GM19035 (cell line): ENCODE results near the gene EFCAB14.
"Not testable (repeated sequence)": the region's sequence is repeated elsewhere in the genome, so short reads cannot be mapped to it uniquely, and the experiment has no call there.

Experiments
- ATAC-seq: cut with Tn5 transposase; IDR thresholded peaks from one replicate; pipeline ENCODE4 v1.9.1; 2021; ENCODE audit not compliant: unreplicated experiment

EFCAB14 gene

DNA sequence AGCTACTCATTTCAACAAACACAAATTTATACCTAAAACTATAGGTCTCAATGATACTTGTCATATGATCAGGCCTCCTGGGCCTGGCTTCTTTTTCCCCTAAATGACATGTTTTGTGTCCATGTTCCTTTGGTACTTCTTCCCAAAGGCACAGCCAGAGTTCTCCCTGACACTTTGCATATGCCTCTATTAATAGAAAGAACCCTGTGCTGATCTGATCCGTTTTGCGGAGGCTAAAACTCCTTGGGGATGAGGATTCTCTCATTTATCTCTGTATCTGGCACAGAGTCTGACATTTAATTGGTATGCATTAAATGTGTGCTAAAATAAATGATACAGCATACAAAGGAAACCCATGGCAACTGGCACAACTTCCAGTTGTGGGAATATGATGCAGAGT lies 62.3 kb downstream of the EFCAB14 start:
- no peak for ATAC-seq

GRCh38 chr1:46655848-46656247 lies 63.1 kb downstream of the EFCAB14 start:
- no peak for ATAC-seq

GRCh38 chr1:46654698-46655097 lies 64.2 kb downstream of the EFCAB14 start:
- not testable (repeated sequence) for ATAC-seq

GRCh38 chr1:46654012-46654411 lies 64.9 kb downstream of the EFCAB14 start:
- no peak for ATAC-seq

- no peak for ATAC-seq
Observed at GRCh38 chr1:46653405-46653958, 65.4 kb downstream of the EFCAB14 start.

- no peak for ATAC-seq
Observed at GRCh38 chr1:46652321-46653100, 66.4 kb downstream of the EFCAB14 start.

DNA sequence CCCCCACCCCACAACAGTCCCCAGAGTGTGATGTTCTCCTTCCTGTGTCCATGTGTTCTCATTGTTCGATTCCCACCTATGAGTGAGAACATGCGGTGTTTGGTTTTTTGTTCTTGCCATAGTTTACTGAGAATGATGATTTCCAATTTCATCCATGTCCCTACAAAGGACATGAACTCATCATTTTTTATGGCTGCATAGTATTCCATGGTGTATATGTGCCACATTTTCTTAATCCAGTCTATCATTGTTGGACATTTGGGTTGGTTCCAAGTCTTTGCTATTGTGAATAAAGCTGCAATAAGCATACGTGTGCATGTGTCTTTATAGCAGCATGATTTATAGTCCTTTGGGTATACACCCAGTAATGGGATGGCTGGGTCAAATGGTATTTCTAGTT lies 67.8 kb downstream of the EFCAB14 start:
- ATAC-seq = not testable (repeated sequence)

GRCh38 chr1:46650491-46650890 lies 68.4 kb downstream of the EFCAB14 start:
- ATAC-seq = no peak

GRCh38 chr1:46649764-46650163 lies 69.2 kb downstream of the EFCAB14 start:
- no peak for ATAC-seq

GRCh38 chr1:46647611-46648010 lies 71.3 kb downstream of the EFCAB14 start:
- ATAC-seq = no peak

DNA sequence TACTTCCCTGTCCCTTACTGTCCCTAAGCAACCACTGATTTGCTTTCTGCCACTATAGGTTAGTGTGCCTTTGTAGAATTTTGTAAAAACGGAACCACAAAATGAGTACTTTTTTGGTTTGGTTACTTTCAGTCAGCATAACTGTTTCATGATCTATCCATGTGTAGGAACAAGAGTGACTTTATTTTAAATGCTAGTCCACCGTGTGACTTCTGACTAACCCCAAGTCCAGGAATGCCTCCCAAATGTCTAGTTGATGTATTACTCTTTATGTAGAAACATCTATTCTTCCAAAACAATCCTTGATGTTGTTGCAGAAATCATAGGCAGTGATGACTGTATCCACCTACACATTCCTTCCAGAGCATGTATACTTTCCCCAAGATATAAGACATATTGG lies 72.1 kb downstream of the EFCAB14 start:
- ATAC-seq = no peak

GRCh38 chr1:46646331-46646730 lies 72.6 kb downstream of the EFCAB14 start:
- ATAC-seq = no peak

GRCh38 chr1:46645815-46646214 lies 73.1 kb downstream of the EFCAB14 start:
- no peak for ATAC-seq

- no peak for ATAC-seq
Observed at GRCh38 chr1:46643368-46643775, 75.5 kb downstream of the EFCAB14 start.

- no peak for ATAC-seq
Observed at GRCh38 chr1:46642115-46642680, 76.7 kb downstream of the EFCAB14 start.

GRCh38 chr1:46639547-46639946 lies 79.4 kb downstream of the EFCAB14 start:
- no peak for ATAC-seq

GRCh38 chr1:46638921-46639320 lies 80.0 kb downstream of the EFCAB14 start:
- ATAC-seq = no peak

- no peak for ATAC-seq
Observed at GRCh38 chr1:46637444-46638083, 81.3 kb downstream of the EFCAB14 start.

DNA sequence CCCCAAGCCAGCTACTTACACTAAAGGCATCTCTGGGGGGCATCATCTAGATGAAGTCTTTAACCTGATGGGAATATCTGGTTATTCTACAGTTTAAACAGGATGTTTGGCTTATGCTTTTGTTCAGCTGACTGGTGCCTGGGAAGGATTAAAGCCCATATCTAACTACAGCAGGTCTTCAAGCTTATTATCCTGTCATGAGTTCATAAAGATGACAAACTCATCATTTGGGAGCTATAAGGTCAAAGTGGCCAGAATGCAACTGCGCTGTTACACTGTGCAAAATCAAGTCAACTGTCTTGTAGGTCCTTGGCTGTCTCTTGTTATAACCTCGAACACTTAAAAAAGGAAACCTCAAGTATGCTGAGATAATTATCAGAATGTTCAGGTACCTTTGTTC lies 83.7 kb downstream of the EFCAB14 start:
- no peak for ATAC-seq

- no peak for ATAC-seq
Observed at GRCh38 chr1:46630719-46631118, 88.2 kb downstream of the EFCAB14 start.
